GM12874 (cell line): ENCODE measurements around the gene SIRT7.

Experiments
- TF ChIP-seq, protein P1 (sequence below): IDR thresholded peaks from 2 replicates; pipeline ENCODE4 v1.5.1; 2011; ENCODE audit warnings: low read depth, mild to moderate bottlenecking, control low read depth, low read length, moderate library complexity; ENCODE audit not compliant: insufficient read depth

Gene SIRT7, protein sequence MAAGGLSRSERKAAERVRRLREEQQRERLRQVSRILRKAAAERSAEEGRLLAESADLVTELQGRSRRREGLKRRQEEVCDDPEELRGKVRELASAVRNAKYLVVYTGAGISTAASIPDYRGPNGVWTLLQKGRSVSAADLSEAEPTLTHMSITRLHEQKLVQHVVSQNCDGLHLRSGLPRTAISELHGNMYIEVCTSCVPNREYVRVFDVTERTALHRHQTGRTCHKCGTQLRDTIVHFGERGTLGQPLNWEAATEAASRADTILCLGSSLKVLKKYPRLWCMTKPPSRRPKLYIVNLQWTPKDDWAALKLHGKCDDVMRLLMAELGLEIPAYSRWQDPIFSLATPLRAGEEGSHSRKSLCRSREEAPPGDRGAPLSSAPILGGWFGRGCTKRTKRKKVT

DNA sequence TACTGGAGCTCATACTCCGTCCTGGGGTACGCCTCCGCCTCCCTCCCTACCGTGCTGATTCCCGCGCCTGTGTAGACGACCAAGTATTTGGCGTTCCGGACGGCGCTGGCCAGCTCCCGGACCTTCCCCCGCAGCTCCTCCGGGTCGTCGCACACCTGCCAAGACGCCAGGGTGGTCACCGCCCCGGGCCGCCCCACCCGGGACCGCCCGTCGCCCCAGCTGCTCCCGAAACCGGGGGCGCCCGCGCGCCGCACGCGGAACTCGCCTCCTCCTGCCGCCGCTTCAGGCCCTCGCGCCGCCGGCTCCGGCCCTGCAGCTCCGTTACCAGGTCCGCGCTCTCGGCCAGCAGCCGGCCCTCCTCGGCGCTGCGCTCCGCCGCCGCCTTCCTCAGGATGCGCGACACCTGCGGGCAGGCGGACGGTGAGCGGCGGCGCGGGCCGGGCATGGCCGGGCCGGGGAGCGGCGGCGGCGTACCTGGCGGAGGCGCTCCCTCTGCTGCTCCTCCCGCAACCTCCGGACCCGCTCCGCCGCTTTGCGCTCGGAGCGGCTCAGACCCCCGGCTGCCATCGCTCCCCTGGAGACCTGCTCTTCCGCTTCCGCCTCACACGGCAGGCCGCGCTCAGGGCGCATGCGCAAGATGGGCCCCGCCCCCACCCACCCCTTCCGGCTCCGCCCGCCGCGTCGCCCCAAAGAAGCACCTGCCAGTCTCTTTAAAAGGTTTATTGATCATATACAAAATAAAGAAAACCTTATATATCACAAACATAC lies at the start of gene SIRT7:
TSS of gene SIRT7 (minus strand) at position 612 of the 768 bp plus-strand sequence. CDS start at position 567, 45 bp downstream.
- TF ChIP-seq, protein P1, sequence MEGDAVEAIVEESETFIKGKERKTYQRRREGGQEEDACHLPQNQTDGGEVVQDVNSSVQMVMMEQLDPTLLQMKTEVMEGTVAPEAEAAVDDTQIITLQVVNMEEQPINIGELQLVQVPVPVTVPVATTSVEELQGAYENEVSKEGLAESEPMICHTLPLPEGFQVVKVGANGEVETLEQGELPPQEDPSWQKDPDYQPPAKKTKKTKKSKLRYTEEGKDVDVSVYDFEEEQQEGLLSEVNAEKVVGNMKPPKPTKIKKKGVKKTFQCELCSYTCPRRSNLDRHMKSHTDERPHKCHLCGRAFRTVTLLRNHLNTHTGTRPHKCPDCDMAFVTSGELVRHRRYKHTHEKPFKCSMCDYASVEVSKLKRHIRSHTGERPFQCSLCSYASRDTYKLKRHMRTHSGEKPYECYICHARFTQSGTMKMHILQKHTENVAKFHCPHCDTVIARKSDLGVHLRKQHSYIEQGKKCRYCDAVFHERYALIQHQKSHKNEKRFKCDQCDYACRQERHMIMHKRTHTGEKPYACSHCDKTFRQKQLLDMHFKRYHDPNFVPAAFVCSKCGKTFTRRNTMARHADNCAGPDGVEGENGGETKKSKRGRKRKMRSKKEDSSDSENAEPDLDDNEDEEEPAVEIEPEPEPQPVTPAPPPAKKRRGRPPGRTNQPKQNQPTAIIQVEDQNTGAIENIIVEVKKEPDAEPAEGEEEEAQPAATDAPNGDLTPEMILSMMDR = no peak

DNA sequence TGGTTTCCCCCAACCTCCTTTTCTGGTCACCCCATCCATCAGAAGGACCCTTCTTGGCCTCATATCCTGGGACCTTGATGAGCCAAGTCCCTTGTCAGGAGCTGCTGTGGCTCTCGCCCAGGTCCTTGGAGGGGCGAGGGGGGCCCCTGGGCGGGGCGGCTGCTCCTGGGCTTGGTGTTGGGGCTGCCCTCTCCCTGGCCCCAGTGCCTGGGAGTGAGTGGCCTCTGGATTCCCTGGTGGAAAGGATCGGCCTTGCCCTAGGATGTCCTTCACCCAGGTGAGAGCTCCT lies 49.2 kb upstream of the SIRT7 start:
- TF ChIP-seq, protein P1 = no peak

GRCh38 chr17:81966343-81967243 lies 48.6 kb upstream of the SIRT7 start:
- TF ChIP-seq, protein P1 = no peak

- TF ChIP-seq, protein P1 = no peak
Measured at GRCh38 chr17:81964081-81964849, 46.3 kb upstream of the SIRT7 start.

DNA sequence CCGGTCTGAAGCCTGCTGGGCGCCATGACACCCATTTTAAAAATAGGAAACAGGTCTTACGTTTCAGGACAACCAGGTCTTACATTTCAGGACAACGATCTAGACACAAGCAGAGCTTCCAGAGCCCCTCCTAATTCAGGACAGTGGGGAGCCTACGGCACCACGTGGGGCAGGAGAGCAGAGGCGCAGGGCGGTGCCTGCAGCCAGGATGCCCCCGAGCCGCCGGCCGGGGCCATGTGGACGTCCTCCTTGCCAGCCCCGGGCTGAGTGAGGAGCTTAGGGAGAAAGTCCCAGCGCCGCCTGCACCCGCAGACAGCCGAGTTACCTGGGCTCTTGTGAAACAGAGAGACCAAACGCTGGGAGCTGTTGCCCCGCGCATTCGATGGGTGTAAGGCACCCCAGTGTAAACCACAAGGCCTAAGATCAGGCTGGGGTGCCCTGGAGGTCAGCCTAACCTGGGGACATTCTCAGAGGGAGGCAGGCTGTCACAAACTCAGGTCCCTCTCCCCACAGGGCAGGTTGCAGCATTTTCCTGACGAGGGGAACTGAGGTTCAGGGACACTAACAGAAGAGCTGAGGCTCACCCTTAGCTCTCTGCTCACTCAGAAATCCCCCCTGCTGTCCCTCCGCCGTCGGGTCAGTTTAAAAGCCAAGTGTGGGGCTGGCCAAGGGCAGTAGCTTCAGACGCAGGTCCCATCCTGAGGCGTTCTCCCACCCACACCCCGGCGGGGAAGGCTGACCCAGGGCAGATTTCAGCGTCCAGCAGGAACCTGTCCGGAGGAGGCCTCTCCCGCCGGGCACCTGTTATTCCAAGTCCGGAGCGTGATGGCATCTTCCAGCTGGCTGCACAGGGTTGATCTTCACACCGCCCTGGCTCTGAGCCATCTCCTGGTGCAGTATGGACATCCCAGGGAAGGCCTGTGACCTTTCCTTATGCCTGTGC lies 44.8 kb upstream of the SIRT7 start:
- TF ChIP-seq, protein P1 = no peak
